ENCODE results near the gene FAAP24.

The FAAP24 gene, protein sequence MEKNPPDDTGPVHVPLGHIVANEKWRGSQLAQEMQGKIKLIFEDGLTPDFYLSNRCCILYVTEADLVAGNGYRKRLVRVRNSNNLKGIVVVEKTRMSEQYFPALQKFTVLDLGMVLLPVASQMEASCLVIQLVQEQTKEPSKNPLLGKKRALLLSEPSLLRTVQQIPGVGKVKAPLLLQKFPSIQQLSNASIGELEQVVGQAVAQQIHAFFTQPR

DNA sequence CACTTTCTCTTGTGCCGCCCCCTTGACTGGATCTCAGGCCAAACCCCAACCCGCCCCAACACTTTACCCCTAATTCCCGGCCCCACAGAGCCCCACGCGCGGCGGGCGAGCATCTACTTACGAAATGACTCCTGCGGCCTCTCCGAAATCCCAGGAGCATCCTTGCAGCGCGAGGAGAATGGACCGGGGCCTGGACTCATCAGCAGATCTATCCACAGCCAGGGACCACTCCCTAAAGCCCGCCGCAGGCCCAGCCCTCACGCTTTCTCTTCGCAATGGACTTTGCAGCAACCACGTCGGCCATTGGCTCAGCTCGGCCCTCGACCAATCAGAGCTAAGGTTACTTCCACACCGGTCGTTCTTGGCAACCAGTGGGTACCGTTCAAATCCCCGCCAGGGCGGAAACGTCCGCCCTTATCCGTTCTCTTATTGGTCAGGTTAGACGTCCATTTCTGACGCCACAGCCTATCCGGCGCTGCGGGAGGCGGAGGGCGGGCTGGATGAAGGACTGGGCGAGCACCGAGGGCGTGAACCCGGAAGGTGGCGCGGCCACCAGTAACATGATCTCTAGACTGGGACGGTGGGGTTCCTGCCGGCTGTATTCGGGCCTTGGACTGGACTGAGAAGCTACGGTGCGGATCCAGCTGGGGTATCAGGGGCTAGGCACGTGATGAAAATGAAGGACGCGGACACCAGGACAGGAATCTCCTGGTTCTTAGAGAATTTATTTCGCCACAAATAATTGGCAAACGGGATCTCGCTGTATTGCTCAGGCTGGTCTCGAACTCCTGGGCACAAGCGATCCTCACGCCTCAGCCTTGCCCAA lies at the start of gene FAAP24, which contains the start of gene CEP89:
TSS of gene FAAP24 (plus strand) at position 528 of the 826 bp plus-strand sequence. CDS start 955 bp downstream, outside the sequence.
TSS of gene CEP89 (minus strand) at position 244 of the 826 bp plus-strand sequence. CDS start at position 160, 84 bp downstream.
- Histone ChIP-seq H3K36me3 (replicated peaks; ENCODE audit: low read depth, low read length) (peaks cover 8% of the 10 kb centered on the region), H3K9ac (ENCODE audit: low read length) (peak within 1 kb of the TSS; percentile 83), H3K4me2 (ENCODE audit: low read length) (peak within 1 kb of the TSS; percentile 97), H3K27ac (ENCODE audit: low read length) (peak within 1 kb of the TSS; percentile 27; the same call in 1 of the 2 replicates), H3K4me3 (ENCODE audit: low read length) (peak within 1 kb of the TSS; percentile 80), H3K27me3 (ENCODE audit: low read depth, low read length) (no peaks in the 10 kb centered on the region), H2AFZ (ENCODE audit: low read depth, low read length) (peak within 1 kb of the TSS; percentile 90), H3K4me1 (ENCODE audit: low read length) (peaks cover 3% of the 10 kb centered on the region; the same call in 1 of the 2 replicates), H3K9me3 (ENCODE audit: insufficient read depth, low read length) (no peaks in the 10 kb centered on the region), H3K79me2 (ENCODE audit: low read length) (peaks cover 22% of the 10 kb centered on the region), H4K20me1 (ENCODE audit: insufficient read depth, low read length) (no peaks in the 10 kb centered on the region)
- TF ChIP-seq, protein P1, sequence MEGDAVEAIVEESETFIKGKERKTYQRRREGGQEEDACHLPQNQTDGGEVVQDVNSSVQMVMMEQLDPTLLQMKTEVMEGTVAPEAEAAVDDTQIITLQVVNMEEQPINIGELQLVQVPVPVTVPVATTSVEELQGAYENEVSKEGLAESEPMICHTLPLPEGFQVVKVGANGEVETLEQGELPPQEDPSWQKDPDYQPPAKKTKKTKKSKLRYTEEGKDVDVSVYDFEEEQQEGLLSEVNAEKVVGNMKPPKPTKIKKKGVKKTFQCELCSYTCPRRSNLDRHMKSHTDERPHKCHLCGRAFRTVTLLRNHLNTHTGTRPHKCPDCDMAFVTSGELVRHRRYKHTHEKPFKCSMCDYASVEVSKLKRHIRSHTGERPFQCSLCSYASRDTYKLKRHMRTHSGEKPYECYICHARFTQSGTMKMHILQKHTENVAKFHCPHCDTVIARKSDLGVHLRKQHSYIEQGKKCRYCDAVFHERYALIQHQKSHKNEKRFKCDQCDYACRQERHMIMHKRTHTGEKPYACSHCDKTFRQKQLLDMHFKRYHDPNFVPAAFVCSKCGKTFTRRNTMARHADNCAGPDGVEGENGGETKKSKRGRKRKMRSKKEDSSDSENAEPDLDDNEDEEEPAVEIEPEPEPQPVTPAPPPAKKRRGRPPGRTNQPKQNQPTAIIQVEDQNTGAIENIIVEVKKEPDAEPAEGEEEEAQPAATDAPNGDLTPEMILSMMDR (IDR thresholded peaks at IDR 0.05; ENCODE audit: low read depth, low read length) = no peak
- no peak for TF ChIP-seq EZH2phosphoT487 (IDR thresholded peaks at IDR 0.05; ENCODE audit: low read depth)

DNA sequence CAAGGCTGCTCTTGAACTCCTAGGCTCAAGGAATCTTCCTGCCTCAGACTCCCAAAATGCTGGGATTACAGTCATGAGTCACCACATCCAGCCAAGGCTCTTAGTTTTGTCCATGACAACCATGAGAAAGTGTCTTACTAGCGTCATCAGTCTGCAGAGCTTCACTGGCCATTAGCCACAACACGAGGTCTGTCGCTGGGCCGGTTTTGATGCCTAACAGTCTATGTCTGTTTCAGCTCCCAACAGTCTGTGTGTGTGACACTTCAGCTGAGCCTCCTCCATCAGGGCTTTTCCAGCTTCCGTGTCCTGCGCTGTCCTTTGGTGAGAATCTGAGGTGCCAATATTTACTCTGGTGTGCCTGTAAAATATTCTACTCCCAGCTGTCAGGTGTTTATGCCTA lies 47.8 kb upstream of the FAAP24 start:
- Histone ChIP-seq H3K9ac (ENCODE audit: low read length) (no peak overlapping the region), H3K27ac (ENCODE audit: low read length) (no peak overlapping the region)

DNA sequence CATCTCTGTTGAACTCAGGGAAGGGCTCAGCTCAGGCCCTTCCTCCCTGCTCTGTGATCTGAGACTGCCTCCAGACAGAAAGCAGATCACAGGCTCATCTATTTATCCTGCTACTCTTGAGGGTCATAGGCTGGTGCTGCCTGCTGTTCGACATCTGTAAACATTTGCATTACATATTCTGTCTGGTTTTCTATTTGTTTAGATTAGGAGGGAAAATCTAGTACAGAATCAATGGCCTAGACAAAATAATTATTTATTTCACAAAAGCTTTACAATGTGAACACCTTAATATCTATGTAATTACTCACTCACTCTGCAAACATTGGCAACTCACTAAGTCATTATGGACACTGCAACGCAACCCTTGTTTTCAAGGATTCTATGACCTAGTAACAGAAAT lies 43.2 kb upstream of the FAAP24 start:
- Histone ChIP-seq H3K9ac (ENCODE audit: low read length) (no peak overlapping the region), H2AFZ (ENCODE audit: low read depth, low read length) (no peak overlapping the region), H3K79me2 (ENCODE audit: low read length) (no peaks in the 10 kb centered on the region), H3K9me3 (ENCODE audit: insufficient read depth, low read length) (0 out of 2 replicates have a peak, but pooled peaks cover 5% of the 10 kb centered on the region), H3K4me3 (ENCODE audit: low read length) (no peak overlapping the region), H3K27ac (ENCODE audit: low read length) (no peak overlapping the region), H3K36me3 (replicated peaks; ENCODE audit: low read depth, low read length) (peaks cover 15% of the 10 kb centered on the region), H3K4me1 (ENCODE audit: low read length) (no peaks in the 10 kb centered on the region), H4K20me1 (ENCODE audit: insufficient read depth, low read length) (no peaks in the 10 kb centered on the region), H3K4me2 (ENCODE audit: low read length) (no peak overlapping the region), H3K27me3 (ENCODE audit: low read depth, low read length) (no peaks in the 10 kb centered on the region)
- TF ChIP-seq, protein P1 (IDR thresholded peaks at IDR 0.05; ENCODE audit: low read depth, low read length) = no peak
- TF ChIP-seq EZH2phosphoT487 (IDR thresholded peaks at IDR 0.05; ENCODE audit: low read depth) = no peak

More for the DNA sequence above, 47.8 kb upstream of the FAAP24 start:
- H4K20me1 ChIP-seq (ENCODE audit: insufficient read depth, low read length) = no peaks in the 10 kb centered on the region
- peaks cover 13% of the 10 kb centered on the region for H3K36me3 ChIP-seq (replicated peaks; ENCODE audit: low read depth, low read length)
- TF ChIP-seq, protein P1 (IDR thresholded peaks at IDR 0.05; ENCODE audit: low read depth, low read length) = no peak
- no peak for TF ChIP-seq EZH2phosphoT487 (IDR thresholded peaks at IDR 0.05; ENCODE audit: low read depth)
- no peak overlapping the region for H2AFZ ChIP-seq (ENCODE audit: low read depth, low read length)
- H3K4me3 ChIP-seq (ENCODE audit: low read length) = no peak overlapping the region
- no peaks in the 10 kb centered on the region for H3K79me2 ChIP-seq (ENCODE audit: low read length)
- H3K27me3 ChIP-seq (ENCODE audit: low read depth, low read length) = no peaks in the 10 kb centered on the region
- H3K9me3 ChIP-seq (ENCODE audit: insufficient read depth, low read length) = 0 out of 2 replicates have a peak, but pooled peaks cover 5% of the 10 kb centered on the region
- H3K4me1 ChIP-seq (ENCODE audit: low read length) = no peaks in the 10 kb centered on the region
- H3K4me2 ChIP-seq (ENCODE audit: low read length) = no peak overlapping the region

DNA sequence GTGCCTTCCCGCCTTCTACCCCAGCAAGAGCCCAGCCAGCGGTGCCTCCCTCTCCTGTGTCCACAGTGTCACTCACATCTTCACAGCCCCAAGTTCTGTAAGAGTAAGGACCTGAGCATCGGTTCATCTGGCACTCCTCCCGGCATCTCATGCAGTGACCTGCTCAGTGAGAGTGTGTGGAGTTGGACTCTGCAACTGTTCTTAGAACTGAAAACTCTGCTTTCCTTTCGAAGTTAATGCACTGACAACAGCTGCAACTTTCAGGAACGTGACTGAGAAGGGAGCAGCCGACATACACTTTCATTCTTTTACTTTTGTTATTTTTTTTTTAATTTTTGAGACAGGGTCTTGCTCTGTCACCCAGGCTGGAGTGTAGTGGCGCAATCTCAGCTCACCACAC lies 41.5 kb upstream of the FAAP24 start:
- Histone ChIP-seq H3K4me3 (ENCODE audit: low read length) (no peak overlapping the region), H3K79me2 (ENCODE audit: low read length) (no peaks in the 10 kb centered on the region), H3K4me2 (ENCODE audit: low read length) (no peak overlapping the region), H3K27ac (ENCODE audit: low read length) (no peak overlapping the region), H2AFZ (ENCODE audit: low read depth, low read length) (no peak overlapping the region), H3K9ac (ENCODE audit: low read length) (no peak overlapping the region), H3K36me3 (replicated peaks; ENCODE audit: low read depth, low read length) (peaks cover 15% of the 10 kb centered on the region), H3K4me1 (ENCODE audit: low read length) (no peaks in the 10 kb centered on the region), H3K27me3 (ENCODE audit: low read depth, low read length) (no peaks in the 10 kb centered on the region), H4K20me1 (ENCODE audit: insufficient read depth, low read length) (no peaks in the 10 kb centered on the region), H3K9me3 (ENCODE audit: insufficient read depth, low read length) (0 out of 2 replicates have a peak, but pooled peaks cover 5% of the 10 kb centered on the region)
- no peak for TF ChIP-seq EZH2phosphoT487 (IDR thresholded peaks at IDR 0.05; ENCODE audit: low read depth)
- TF ChIP-seq, protein P1 (IDR thresholded peaks at IDR 0.05; ENCODE audit: low read depth, low read length) = no peak

Measured in OCI-LY3 (cell line).